ENCODE results near the gene ILRUN. TPM values are rescaled to one million over a fixed set of nuclear protein-coding genes. Genes with fewer than 3 reads are reported as not detected.
"Not testable (repeated sequence)": the region's sequence is repeated elsewhere in the genome, so short reads cannot be mapped to it uniquely, and the experiment has no call there.

Gene ILRUN
- total RNA-seq, 1 donor from 2014 or later, result 84.4 TPM

- Mint-ChIP-seq H3K27me3 (no peaks in the 10 kb centered on the region), H3K36me3 (ENCODE audit: low read depth) (peaks cover 3% of the 10 kb centered on the region), H3K9me3 (no peaks in the 10 kb centered on the region), H3K4me1 (peaks cover 64% of the 10 kb centered on the region), H3K4me3 (no peak overlapping the region), H3K27ac (peak overlapping the region; percentile 68)
- DNase-seq (no peak), ATAC-seq (ENCODE audit: low read depth) (no peak)
- POLR2A ChIA-PET, result interaction anchor here (1.1 to 3.5 kb wide), 4 partner anchors 8 to 32 kb away, joined by 3 to 20 read pairs (median 6); partner anchors contain the start of gene ILRUN
- TF ChIP-seq, protein P1, sequence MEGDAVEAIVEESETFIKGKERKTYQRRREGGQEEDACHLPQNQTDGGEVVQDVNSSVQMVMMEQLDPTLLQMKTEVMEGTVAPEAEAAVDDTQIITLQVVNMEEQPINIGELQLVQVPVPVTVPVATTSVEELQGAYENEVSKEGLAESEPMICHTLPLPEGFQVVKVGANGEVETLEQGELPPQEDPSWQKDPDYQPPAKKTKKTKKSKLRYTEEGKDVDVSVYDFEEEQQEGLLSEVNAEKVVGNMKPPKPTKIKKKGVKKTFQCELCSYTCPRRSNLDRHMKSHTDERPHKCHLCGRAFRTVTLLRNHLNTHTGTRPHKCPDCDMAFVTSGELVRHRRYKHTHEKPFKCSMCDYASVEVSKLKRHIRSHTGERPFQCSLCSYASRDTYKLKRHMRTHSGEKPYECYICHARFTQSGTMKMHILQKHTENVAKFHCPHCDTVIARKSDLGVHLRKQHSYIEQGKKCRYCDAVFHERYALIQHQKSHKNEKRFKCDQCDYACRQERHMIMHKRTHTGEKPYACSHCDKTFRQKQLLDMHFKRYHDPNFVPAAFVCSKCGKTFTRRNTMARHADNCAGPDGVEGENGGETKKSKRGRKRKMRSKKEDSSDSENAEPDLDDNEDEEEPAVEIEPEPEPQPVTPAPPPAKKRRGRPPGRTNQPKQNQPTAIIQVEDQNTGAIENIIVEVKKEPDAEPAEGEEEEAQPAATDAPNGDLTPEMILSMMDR (IDR thresholded peaks at IDR 0.05), result no peak
- intact Hi-C loops (cut with micrococcal nuclease), result no loop called here
- CTCF ChIA-PET, result no interaction called here
Observed at GRCh38 chr6:34664256-34664971, 32.2 kb downstream of the ILRUN start.

DNA sequence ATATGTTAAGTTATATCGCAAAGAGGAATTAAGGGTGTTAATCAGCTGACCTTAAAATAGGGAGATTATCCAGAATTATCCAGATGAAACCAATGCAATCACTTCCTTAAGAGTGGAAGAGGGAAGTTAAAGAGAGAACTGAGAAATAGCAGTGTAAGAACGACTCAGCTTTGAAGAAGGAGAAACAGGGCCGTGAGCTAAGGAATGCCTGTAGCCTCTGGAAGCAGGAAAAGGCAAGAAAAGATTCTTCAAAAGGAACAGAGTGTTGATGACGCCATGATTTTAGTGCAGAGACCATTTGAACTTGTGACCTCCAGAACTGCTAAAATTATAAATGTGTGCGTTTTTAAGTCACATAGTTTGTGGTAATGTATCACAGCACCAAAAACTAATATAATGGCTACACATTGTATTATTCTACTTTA lies 32.7 kb downstream of the ILRUN start:
- DNase-seq, result no peak
- H3K9me3 Mint-ChIP-seq, result no peaks in the 10 kb centered on the region
- H3K27ac Mint-ChIP-seq, result peak overlapping the region; percentile 68
- peak; percentile 36 for ATAC-seq (ENCODE audit: low read depth)
- peaks cover 67% of the 10 kb centered on the region for H3K4me1 Mint-ChIP-seq
- ChIA-PET POLR2A (interaction anchor here (2.1 to 3.5 kb wide), 2 partner anchors 9 to 11 kb away, joined by 8 to 20 read pairs; no protein-coding TSS in a partner anchor), CTCF (no interaction called here)
- H3K36me3 Mint-ChIP-seq (ENCODE audit: low read depth), result peaks cover 3% of the 10 kb centered on the region
- H3K27me3 Mint-ChIP-seq, result no peaks in the 10 kb centered on the region
- intact Hi-C loops (cut with micrococcal nuclease), result loop anchor here (1.0 kb wide), 1 partner anchor 7 kb away; no protein-coding TSS in a partner anchor
- H3K4me3 Mint-ChIP-seq, result peak overlapping the region; percentile 50
- TF ChIP-seq, protein P1 (IDR thresholded peaks at IDR 0.05), result no peak

- H3K27me3 Mint-ChIP-seq, result no peaks in the 10 kb centered on the region
- no peak for ATAC-seq (ENCODE audit: low read depth)
- H3K9me3 Mint-ChIP-seq, result no peaks in the 10 kb centered on the region
- peaks cover 69% of the 10 kb centered on the region for H3K4me1 Mint-ChIP-seq
- peaks cover 3% of the 10 kb centered on the region for H3K36me3 Mint-ChIP-seq (ENCODE audit: low read depth)
- peak overlapping the region; percentile 50 for H3K4me3 Mint-ChIP-seq
- DNase-seq, result no peak
- POLR2A ChIA-PET, result interaction anchor here (2.1 to 3.5 kb wide), 2 partner anchors 9 to 12 kb away, joined by 8 to 20 read pairs; no protein-coding TSS in a partner anchor
- TF ChIP-seq, protein P1 (IDR thresholded peaks at IDR 0.05), result no peak
- CTCF ChIA-PET, result no interaction called here
- peak overlapping the region; percentile 68 for H3K27ac Mint-ChIP-seq
- intact Hi-C loops (cut with micrococcal nuclease), result loop anchor here (1.0 kb wide), 1 partner anchor 8 kb away; no protein-coding TSS in a partner anchor
Observed at GRCh38 chr6:34663371-34663770, 33.2 kb downstream of the ILRUN start.

DNA sequence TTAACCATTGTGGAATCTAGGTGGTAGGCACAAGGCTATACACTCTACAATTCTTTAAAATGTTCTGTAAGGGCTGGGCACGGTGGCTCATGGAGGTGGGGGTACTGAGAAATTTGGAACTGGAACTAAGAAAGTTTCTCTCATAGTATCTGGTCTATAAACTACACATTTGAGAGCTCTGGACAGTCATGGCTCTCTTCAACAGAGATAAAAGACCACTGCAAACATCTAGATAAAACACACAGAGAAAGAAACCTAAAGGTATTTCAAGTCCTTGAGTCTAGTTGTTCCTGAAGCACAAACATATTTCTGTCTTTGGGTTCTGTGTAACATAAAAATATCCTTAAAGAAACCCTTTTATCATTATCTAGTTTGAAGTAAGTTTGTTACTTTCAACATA lies 35.2 kb downstream of the ILRUN start:
- Mint-ChIP-seq H3K9me3 (no peaks in the 10 kb centered on the region), H3K36me3 (ENCODE audit: low read depth) (peaks cover 3% of the 10 kb centered on the region), H3K27ac (peak overlapping the region; percentile 56), H3K4me1 (peaks cover 72% of the 10 kb centered on the region), H3K27me3 (no peaks in the 10 kb centered on the region), H3K4me3 (peak overlapping the region; percentile 53)
- POLR2A ChIA-PET, result interaction anchor here (1.1 to 3.5 kb wide), 2 partner anchors 11 to 22 kb away, joined by 3 to 20 read pairs; no protein-coding TSS in a partner anchor
- intact Hi-C loops (cut with micrococcal nuclease), result no loop called here
- CTCF ChIA-PET, result interaction anchor here (1.4 kb wide), 1 partner anchor 11 kb away, joined by 3 read pairs; no protein-coding TSS in a partner anchor
- ATAC-seq (ENCODE audit: low read depth) (no peak), DNase-seq (no peak)
- TF ChIP-seq, protein P1 (IDR thresholded peaks at IDR 0.05), result no peak

GRCh38 chr6:34658605-34659265 lies 37.8 kb downstream of the ILRUN start:
- POLR2A ChIA-PET, result interaction anchor here (0.6 to 6.3 kb wide), 4 partner anchors 15 to 38 kb away, joined by 3 to 87 read pairs (median 15); partner anchors contain the start of gene ILRUN
- DNase-seq, result no peak
- intact Hi-C loops (cut with micrococcal nuclease), result loop anchor here (5.0 kb wide), 1 partner anchor 39 kb away; the partner anchor contains the start of gene ILRUN
- ATAC-seq (ENCODE audit: low read depth), result no peak
- H3K4me1 Mint-ChIP-seq, result peaks cover 73% of the 10 kb centered on the region
- H3K9me3 Mint-ChIP-seq, result no peaks in the 10 kb centered on the region
- H3K27me3 Mint-ChIP-seq, result no peaks in the 10 kb centered on the region
- CTCF ChIA-PET, result no interaction called here
- H3K4me3 Mint-ChIP-seq, result peak overlapping the region; percentile 6
- TF ChIP-seq, protein P1 (IDR thresholded peaks at IDR 0.05), result no peak
- H3K27ac Mint-ChIP-seq, result peak overlapping the region; percentile 79
- H3K36me3 Mint-ChIP-seq (ENCODE audit: low read depth), result peaks cover 9% of the 10 kb centered on the region

GRCh38 chr6:34657979-34658480 lies 38.5 kb downstream of the ILRUN start:
- H3K27me3 Mint-ChIP-seq; ATAC-seq (ENCODE audit: low read depth); H3K4me3 Mint-ChIP-seq; DNase-seq; H3K9me3 Mint-ChIP-seq; CTCF ChIA-PET: not testable (repeated sequence)
- H3K4me1 Mint-ChIP-seq, result peaks cover 66% of the 10 kb centered on the region
- intact Hi-C loops (cut with micrococcal nuclease), result loop anchor here (2.0 to 5.0 kb wide), 3 partner anchors 15 to 99 kb away; partner anchors contain the start of genes ILRUN and SNRPC
- POLR2A ChIA-PET, result interaction anchor here (0.7 to 6.3 kb wide), 4 partner anchors 15 to 38 kb away, joined by 5 to 87 read pairs (median 23); partner anchors contain the start of gene ILRUN
- peaks cover 14% of the 10 kb centered on the region for H3K36me3 Mint-ChIP-seq (ENCODE audit: low read depth)
- peak overlapping the region; percentile 92 for H3K27ac Mint-ChIP-seq

All from activated B cell treated with CpG ODN at 0.5 μM for 24 hours (primary cell).